T-helper 2 cell treated with Interferon-gamma antibody and Interleukin-4, amounts not matched to agents 5 μg/mL and 100 μg/mL, for 36 hours (primary cell): ENCODE measurements around the gene RAPGEF2.
"Not testable (repeated sequence)": the region's sequence is repeated elsewhere in the genome, so short reads cannot be mapped to it uniquely, and the experiment has no call there.

Experiments used
- DNase-seq: peaks from one replicate; pipeline ENCODE4 v3.0.0; 2021; ENCODE audit warnings: low spot score
- H3K27ac Mint-ChIP-seq: one replicate; pipeline ENCODE4 v1.8.0; 2021; ENCODE audit warnings: mild to moderate bottlenecking, mixed read lengths
- H3K27me3 Mint-ChIP-seq: one replicate; pipeline ENCODE4 v1.8.0; 2021; ENCODE audit warnings: low read depth, mixed read lengths
- H3K36me3 Mint-ChIP-seq: one replicate; pipeline ENCODE4 v1.8.0; 2021; ENCODE audit warnings: low read depth, mixed read lengths
- H3K4me1 Mint-ChIP-seq: one replicate; pipeline ENCODE4 v1.8.0; 2021; ENCODE audit warnings: low read depth, mixed read lengths
- H3K4me3 Mint-ChIP-seq: one replicate; pipeline ENCODE4 v1.8.0; 2022; ENCODE audit warnings: mild to moderate bottlenecking, moderate library complexity, mixed read lengths
- H3K9me3 Mint-ChIP-seq: one replicate; pipeline ENCODE4 v1.8.0; 2021; ENCODE audit warnings: mixed read lengths

RAPGEF2 gene

DNA sequence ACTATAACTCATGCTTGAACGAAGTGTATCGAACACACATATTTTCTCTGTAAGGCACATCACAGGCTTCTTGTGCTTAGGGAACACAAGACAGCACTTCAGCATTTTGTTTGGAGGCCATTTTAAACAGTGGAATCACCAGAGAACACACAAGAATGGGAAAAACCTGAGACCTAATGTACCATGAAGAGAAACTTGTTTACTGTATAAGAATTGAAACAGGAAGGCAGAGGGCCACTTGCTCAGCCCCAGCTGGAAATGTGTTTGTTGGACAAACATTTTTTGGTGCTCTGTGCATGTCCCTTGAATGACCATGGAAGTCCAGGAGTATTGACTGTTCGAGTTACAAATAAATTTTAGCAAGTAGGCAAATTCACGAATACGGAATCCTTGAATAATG, 47.5 kb downstream of the RAPGEF2 start:
- Mint-ChIP-seq H3K4me1 (peaks cover 3% of the 10 kb centered on the region), H3K9me3 (no peaks in the 10 kb centered on the region), H3K27ac (no peak overlapping the region), H3K27me3 (peaks cover 2% of the 10 kb centered on the region), H3K36me3 (no peaks in the 10 kb centered on the region), H3K4me3 (no peak overlapping the region)
- DNase-seq = no peak

DNA sequence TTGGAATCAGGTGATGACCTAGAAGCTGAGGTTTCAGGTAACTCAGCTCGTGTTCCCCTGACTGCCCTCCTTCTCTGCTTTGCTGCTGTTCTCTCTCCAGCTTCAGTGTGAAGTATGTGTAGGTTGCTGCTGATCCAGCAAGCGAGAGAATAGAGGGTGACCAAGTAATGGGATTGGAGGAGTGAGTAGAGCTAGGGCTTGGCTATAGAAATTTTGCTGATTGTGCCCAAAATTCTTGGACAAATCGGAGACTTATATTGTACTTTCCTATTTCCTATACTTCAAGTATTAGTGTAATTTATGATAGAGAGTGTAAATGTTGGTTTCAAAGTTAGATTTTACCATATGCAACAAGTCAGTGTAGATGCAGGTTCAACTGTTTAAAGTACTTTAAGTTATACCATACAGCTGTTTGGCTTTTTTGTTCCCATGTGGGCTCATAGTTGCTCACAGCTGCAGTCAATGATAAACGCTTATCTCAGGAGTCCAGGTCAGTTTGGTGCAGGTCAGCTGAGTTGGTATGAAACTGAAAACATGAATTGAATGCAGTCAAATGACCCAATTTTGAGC, 48.0 kb downstream of the RAPGEF2 start:
- peaks cover 2% of the 10 kb centered on the region for H3K27me3 Mint-ChIP-seq
- no peak for DNase-seq
- H3K36me3 Mint-ChIP-seq = no peaks in the 10 kb centered on the region
- no peaks in the 10 kb centered on the region for H3K9me3 Mint-ChIP-seq
- no peak overlapping the region for H3K27ac Mint-ChIP-seq
- peaks cover 4% of the 10 kb centered on the region for H3K4me1 Mint-ChIP-seq
- H3K4me3 Mint-ChIP-seq = no peak overlapping the region

DNA sequence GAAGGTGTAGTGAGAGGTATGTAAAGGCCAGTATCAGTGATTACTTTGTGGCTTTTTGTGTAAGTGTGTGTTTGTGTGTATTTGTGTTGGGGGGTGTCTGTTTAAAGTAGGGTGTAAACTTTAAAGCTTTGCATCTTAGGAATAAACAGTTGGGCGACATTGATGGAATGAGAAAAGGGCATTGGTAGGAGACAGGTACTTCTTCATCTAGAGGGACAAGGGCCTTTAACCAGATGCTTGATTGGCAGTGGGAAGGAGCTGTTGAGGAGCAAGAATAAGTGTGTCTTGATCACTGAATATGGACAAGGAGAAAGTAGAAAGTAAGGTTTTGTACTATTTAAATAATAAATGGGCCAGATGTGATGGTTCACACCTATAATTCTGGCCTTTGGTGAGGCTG, 48.8 kb downstream of the RAPGEF2 start:
- Mint-ChIP-seq H3K9me3 (no peaks in the 10 kb centered on the region), H3K27ac (no peak overlapping the region), H3K36me3 (no peaks in the 10 kb centered on the region), H3K4me3 (no peak overlapping the region), H3K27me3 (peaks cover 2% of the 10 kb centered on the region), H3K4me1 (peaks cover 4% of the 10 kb centered on the region)
- DNase-seq = no peak

- H3K9me3 Mint-ChIP-seq = no peaks in the 10 kb centered on the region
- no peak for DNase-seq
- H3K4me1 Mint-ChIP-seq = peaks cover 4% of the 10 kb centered on the region
- H3K4me3 Mint-ChIP-seq = no peak overlapping the region
- no peaks in the 10 kb centered on the region for H3K36me3 Mint-ChIP-seq
- H3K27ac Mint-ChIP-seq = no peak overlapping the region
- H3K27me3 Mint-ChIP-seq = peaks cover 2% of the 10 kb centered on the region
Measured at GRCh38 chr4:159152181-159152580, 49.3 kb downstream of the RAPGEF2 start.

- DNase-seq = no peak
Measured at GRCh38 chr4:159153669-159154068, 50.8 kb downstream of the RAPGEF2 start.

DNA sequence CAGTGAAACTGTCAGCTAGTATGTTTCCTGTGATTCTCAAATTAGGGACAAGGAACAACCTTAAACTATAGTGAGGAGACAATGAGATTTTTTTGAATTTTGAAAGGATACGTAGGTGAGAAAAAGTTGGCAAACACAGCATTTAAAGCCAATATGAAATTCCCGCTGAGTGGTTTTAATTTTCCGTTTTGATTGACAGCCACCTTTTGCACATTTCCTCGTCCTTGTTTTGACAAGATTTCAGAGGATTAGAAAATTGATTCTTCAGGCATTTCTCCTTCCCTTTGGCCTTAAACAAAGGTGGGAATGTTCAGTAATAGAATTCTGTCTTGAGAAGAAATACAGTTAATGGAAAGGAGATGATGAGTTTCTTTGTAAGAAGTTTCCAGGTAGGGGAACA, 52.2 kb downstream of the RAPGEF2 start:
- H3K4me1 Mint-ChIP-seq = peaks cover 4% of the 10 kb centered on the region
- no peak overlapping the region for H3K4me3 Mint-ChIP-seq
- H3K27ac Mint-ChIP-seq = no peak overlapping the region
- H3K27me3 Mint-ChIP-seq = peaks cover 5% of the 10 kb centered on the region
- H3K9me3 Mint-ChIP-seq = no peaks in the 10 kb centered on the region
- no peak for DNase-seq
- no peaks in the 10 kb centered on the region for H3K36me3 Mint-ChIP-seq

More at GRCh38 chr4:159153669-159154068, 50.8 kb downstream of the RAPGEF2 start:
- no peak overlapping the region for H3K27ac Mint-ChIP-seq
- no peaks in the 10 kb centered on the region for H3K36me3 Mint-ChIP-seq
- H3K4me3 Mint-ChIP-seq = no peak overlapping the region
- peaks cover 4% of the 10 kb centered on the region for H3K4me1 Mint-ChIP-seq
- H3K27me3 Mint-ChIP-seq = peaks cover 2% of the 10 kb centered on the region
- no peaks in the 10 kb centered on the region for H3K9me3 Mint-ChIP-seq

GRCh38 chr4:159158083-159158617, 55.3 kb downstream of the RAPGEF2 start:
- H3K27ac Mint-ChIP-seq = no peak overlapping the region

GRCh38 chr4:159158985-159159384, 56.1 kb downstream of the RAPGEF2 start:
- Mint-ChIP-seq H3K27ac (no peak overlapping the region), H3K4me1 (peaks cover 5% of the 10 kb centered on the region), H3K36me3 (no peaks in the 10 kb centered on the region), H3K27me3 (peaks cover 5% of the 10 kb centered on the region), H3K4me3 (no peak overlapping the region), H3K9me3 (no peaks in the 10 kb centered on the region)
- no peak for DNase-seq

More at GRCh38 chr4:159158083-159158617, 55.3 kb downstream of the RAPGEF2 start:
- H3K4me1 Mint-ChIP-seq = peaks cover 5% of the 10 kb centered on the region
- no peaks in the 10 kb centered on the region for H3K9me3 Mint-ChIP-seq
- peaks cover 5% of the 10 kb centered on the region for H3K27me3 Mint-ChIP-seq
- no peak for DNase-seq
- no peak overlapping the region for H3K4me3 Mint-ChIP-seq
- H3K36me3 Mint-ChIP-seq = no peaks in the 10 kb centered on the region

DNA sequence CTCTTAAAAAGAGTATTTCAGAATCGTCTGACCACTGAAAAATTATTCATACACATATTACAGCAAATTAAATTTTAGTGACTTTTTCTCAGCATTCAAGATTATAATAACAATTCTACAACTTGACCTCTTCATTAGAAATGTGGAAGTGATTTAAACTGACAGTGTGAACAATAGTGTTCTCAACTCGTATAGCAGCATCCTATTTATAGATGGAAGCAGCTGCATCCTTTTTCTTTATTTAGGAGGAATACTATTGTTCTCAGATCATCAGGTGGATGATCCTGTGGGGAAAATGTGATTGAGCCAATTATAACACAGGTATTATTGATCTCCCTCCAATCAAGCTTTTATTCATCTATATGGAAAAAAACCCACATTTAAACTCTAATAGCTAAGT, 56.7 kb downstream of the RAPGEF2 start:
- Mint-ChIP-seq H3K27me3 (peaks cover 5% of the 10 kb centered on the region), H3K36me3 (no peaks in the 10 kb centered on the region), H3K4me3 (no peak overlapping the region), H3K27ac (no peak overlapping the region), H3K4me1 (peaks cover 5% of the 10 kb centered on the region), H3K9me3 (no peaks in the 10 kb centered on the region)
- DNase-seq = no peak

DNA sequence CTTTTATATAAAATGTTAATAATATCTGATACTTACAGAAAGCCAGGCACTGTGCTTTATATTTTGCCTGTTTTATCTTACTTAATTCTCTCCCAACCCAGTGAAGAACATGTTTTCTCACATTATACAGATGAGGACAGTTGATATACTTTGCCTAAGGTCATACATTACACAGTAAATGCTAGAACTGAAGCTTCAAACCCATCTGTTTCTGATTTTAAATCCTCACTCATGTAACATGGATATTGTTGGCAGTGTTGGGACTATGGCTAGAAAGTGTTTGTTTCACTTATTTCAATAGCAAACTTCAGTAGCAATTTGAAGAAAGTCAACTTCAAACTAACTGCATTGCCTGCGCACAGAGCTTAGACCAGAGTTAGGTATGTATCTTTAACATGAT, 57.4 kb downstream of the RAPGEF2 start:
- peaks cover 3% of the 10 kb centered on the region for H3K4me1 Mint-ChIP-seq
- DNase-seq = no peak
- H3K4me3 Mint-ChIP-seq = no peak overlapping the region
- no peak overlapping the region for H3K27ac Mint-ChIP-seq
- no peaks in the 10 kb centered on the region for H3K9me3 Mint-ChIP-seq
- no peaks in the 10 kb centered on the region for H3K36me3 Mint-ChIP-seq
- H3K27me3 Mint-ChIP-seq = peaks cover 3% of the 10 kb centered on the region

GRCh38 chr4:159161436-159161835, 58.6 kb downstream of the RAPGEF2 start:
- DNase-seq, H3K9me3 Mint-ChIP-seq, H3K27ac Mint-ChIP-seq, H3K4me3 Mint-ChIP-seq, H3K4me1 Mint-ChIP-seq, H3K27me3 Mint-ChIP-seq, H3K36me3 Mint-ChIP-seq: not testable (repeated sequence)

DNA sequence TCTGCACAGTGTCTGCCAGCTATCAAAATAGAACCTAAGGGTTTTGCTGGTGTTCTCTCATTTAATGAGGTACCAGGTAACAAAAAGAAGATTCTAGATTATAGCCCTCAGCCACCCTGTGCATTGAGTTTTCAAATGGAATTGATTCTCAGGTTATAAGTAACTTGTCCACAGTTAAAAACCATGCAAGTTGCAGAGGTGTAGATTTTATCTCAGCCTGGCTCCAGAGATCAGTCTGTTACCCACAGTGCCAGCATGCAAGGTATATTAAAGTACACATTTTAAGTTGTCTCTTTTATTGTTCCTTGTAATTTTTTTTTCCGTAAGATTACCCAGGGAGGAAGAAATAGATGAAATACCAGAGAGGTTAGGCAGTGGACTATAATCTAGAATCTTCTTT, 59.7 kb downstream of the RAPGEF2 start:
- peaks cover 1% of the 10 kb centered on the region for H3K4me1 Mint-ChIP-seq
- no peak overlapping the region for H3K4me3 Mint-ChIP-seq
- peaks cover 3% of the 10 kb centered on the region for H3K27me3 Mint-ChIP-seq
- DNase-seq = no peak
- no peak overlapping the region for H3K27ac Mint-ChIP-seq
- no peaks in the 10 kb centered on the region for H3K9me3 Mint-ChIP-seq
- H3K36me3 Mint-ChIP-seq = no peaks in the 10 kb centered on the region

DNA sequence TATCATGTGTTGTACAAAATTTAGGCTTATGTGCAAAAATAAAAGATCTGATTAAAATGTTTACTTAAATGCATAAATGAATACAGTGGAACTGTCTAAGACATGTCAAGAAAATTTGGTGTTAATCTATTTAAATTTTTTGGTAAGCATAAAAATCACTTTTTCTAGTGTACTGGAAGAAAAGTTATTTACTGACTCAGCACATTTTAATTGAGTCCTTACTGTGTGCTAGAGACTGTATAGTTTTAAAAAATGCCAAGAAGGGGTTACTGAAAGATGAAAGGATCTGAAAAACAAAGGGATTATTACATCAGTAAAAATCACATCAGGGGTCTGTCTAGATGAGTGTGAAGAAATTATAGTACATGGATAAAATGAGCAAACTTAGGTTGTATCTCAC, 60.6 kb downstream of the RAPGEF2 start:
- no peak for DNase-seq
- peaks cover 1% of the 10 kb centered on the region for H3K4me1 Mint-ChIP-seq

GRCh38 chr4:159169404-159170302, 66.8 kb downstream of the RAPGEF2 start:
- no peaks in the 10 kb centered on the region for H3K36me3 Mint-ChIP-seq
- H3K9me3 Mint-ChIP-seq = no peaks in the 10 kb centered on the region
- DNase-seq = no peak
- H3K4me3 Mint-ChIP-seq = no peak overlapping the region
- peaks cover 17% of the 10 kb centered on the region for H3K27me3 Mint-ChIP-seq
- no peak overlapping the region for H3K27ac Mint-ChIP-seq
- peaks cover 9% of the 10 kb centered on the region for H3K4me1 Mint-ChIP-seq

More for the DNA sequence above, 60.6 kb downstream of the RAPGEF2 start:
- H3K36me3 Mint-ChIP-seq = no peaks in the 10 kb centered on the region
- H3K9me3 Mint-ChIP-seq = no peaks in the 10 kb centered on the region
- no peak overlapping the region for H3K4me3 Mint-ChIP-seq
- no peak overlapping the region for H3K27ac Mint-ChIP-seq
- peaks cover 3% of the 10 kb centered on the region for H3K27me3 Mint-ChIP-seq
